Duodenal mucosa (tissue), 2 donors: ENCODE results near the gene CLCNKA.
A peak's percentile ranks its signal among the peaks of the same experiment; 100 is the strongest.

Source experiments
- H3K27ac ChIP-seq: one replicate; pipeline ENCODE4 v1.7.0; 2013; ENCODE audit warnings: low read depth, low read length
- H3K27me3 ChIP-seq, 2 donors: one replicate each; pipeline ENCODE4 v1.7.0; 2013; ENCODE audit warnings: low read length in 2 of 2, control low read depth in 1 of 2; ENCODE audit not compliant: insufficient read depth in 2 of 2, control insufficient read depth in 1 of 2
- H3K36me3 ChIP-seq, 2 donors: one replicate each; pipeline ENCODE4 v1.7.0; 2013; ENCODE audit warnings: low read length in 2 of 2, control low read depth in 1 of 2; ENCODE audit not compliant: insufficient read depth in 2 of 2, control insufficient read depth in 1 of 2
- H3K4me1 ChIP-seq, 2 donors: one replicate each; pipeline ENCODE4 v1.7.0; 2013; ENCODE audit warnings: low read length in 2 of 2, control low read depth in 1 of 2; ENCODE audit not compliant: insufficient read depth in 2 of 2, control insufficient read depth in 1 of 2
- H3K4me3 ChIP-seq, 2 donors: one replicate each; pipeline ENCODE4 v1.7.0; 2013; ENCODE audit warnings: low read length in 2 of 2, low read depth in 1 of 2
- H3K9ac ChIP-seq, 2 donors: one replicate each; pipeline ENCODE4 v1.7.0; 2013; ENCODE audit warnings: low read length in 2 of 2, low read depth in 1 of 2
- H3K9me3 ChIP-seq, 2 donors: one replicate each; pipeline ENCODE4 v1.7.0; 2013; ENCODE audit warnings: low read length in 2 of 2, control low read depth in 1 of 2; ENCODE audit not compliant: control insufficient read depth in 1 of 2

The CLCNKA gene

DNA sequence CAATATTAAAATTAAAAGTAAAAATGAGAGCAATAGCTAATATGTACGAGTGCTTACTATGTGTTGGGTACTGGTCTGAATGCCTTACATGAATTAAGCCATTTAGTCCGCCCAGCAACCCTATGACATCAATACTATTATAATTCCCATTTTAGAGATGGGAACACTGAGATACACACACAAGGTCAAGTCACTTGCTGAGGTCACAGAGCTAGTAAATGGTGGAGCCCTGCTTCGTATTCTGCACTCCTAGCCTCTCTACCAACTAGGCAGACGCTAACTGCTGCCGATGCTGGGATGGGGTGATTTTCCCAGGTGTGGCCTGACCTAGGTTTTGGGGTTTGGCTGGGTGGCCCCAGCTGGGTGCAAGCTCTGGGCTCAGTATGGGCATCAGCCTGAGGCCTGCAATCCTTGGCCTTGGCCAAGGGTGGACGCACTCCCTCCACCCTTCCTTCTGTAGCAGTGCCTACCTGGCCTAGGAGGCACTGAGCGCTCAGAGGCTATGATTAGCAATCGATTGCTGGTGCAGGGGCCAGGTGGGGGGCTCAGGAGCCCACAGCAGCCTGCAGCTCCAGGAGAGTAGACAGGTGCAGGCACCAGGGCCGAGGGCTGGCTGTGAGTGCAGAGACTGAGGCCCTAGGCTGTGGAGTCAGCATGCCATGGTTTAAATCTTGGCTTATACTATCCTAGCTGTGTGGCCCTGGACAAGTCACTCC, 49.0 kb downstream of the CLCNKA start:
- H3K27ac ChIP-seq = no peak overlapping the region
- H3K9me3 ChIP-seq = no peaks in the 10 kb centered on the region
- no peaks in the 10 kb centered on the region for H3K36me3 ChIP-seq
- no peak overlapping the region for H3K4me3 ChIP-seq
- H3K4me1 ChIP-seq = peaks cover 11 to 26% of the 10 kb centered on the region in 2 donors
- no peak overlapping the region for H3K9ac ChIP-seq
- peaks cover 0 to 6% of the 10 kb centered on the region in 2 donors for H3K27me3 ChIP-seq

DNA sequence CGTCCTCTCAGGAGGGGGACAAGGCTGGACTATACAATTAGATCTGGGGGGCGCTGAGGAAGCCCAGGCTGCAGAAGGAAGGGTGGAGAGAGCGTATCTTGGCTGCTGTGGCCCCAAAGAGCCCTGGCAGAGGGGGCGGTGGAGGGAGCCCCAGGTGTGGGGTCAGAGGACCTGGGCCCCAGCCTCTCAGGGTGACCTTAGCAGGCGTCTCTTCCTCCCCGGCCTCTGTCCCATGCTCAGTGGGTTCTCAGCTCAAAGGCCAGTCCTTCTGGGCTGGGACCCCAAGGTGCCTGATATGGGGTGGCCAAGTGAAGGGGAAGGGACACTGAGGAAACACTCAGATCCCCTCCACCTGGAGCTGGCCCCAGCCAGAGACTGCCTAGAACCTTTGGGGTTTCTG, 49.8 kb downstream of the CLCNKA start:
- peaks cover 0 to 6% of the 10 kb centered on the region in 2 donors for H3K27me3 ChIP-seq
- H3K36me3 ChIP-seq = no peaks in the 10 kb centered on the region
- no peak overlapping the region for H3K9ac ChIP-seq
- no peak overlapping the region for H3K27ac ChIP-seq
- no peak overlapping the region for H3K4me3 ChIP-seq
- peaks cover 11 to 26% of the 10 kb centered on the region in 2 donors for H3K4me1 ChIP-seq
- H3K9me3 ChIP-seq = no peaks in the 10 kb centered on the region

DNA sequence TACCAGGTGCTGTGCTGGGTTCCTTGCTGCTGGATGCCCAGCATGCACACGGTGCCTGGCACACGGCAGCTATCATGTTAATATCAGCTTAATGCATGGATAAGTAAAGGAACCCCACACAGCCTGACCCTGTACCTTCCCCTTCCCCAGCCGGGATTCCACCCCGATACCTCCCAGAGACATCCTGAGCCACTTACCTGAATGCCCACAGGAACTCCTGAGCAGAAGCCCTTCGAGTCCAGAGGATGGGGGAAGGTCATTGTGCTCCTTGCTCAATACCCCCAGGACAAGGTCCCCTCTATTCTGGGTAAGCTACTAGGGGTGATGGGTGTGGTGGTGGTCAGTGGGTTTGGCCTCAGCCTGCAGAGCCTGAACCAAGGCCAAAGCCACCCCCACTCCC, 50.3 kb downstream of the CLCNKA start:
- no peak overlapping the region for H3K27ac ChIP-seq

DNA sequence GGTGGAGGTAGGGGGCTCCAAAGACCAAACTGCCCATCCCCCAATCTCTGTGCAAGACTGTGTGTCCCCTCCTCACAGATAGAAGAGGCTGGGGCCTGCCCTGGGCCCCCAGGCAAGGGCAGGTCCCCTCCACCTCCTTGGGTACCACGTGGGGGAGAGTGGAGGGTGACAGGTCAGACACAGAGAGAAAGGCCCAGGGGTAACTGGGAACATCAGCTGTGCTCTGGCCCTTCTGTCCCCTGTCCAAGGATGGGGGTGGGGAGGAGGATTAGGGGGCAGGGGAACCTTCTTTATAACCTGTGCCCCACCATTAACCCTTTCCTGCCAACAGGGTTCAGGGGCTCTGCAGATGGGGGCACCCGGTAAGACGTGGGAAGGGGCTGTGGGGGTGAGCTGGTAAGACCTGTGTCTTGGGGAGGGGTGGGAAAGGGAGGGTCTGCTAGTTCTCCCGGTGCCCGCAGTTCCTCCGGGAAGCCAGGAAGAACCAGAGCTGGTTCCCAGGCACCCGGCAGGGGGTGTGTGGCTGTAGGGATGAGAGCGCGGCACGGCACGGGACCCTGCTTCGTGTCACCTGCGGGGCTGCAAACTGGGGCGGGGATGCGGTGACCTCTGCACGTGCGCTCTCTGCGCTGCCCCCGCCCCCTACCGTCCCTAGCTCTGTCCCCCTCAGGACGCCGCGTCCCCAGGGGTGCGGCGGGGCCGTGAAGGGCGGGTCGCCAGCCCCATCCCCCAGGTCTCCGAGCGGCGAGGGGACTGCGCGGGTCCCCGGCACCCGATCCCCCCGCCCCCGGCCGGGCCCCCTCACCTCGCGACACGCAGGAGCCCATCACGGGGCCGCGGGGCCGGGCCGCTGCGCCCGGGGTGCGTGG, 51.0 kb downstream of the CLCNKA start:
- H3K4me1 ChIP-seq = peaks cover 0 to 16% of the 10 kb centered on the region in 2 donors
- no peak overlapping the region for H3K9ac ChIP-seq
- H3K36me3 ChIP-seq = no peaks in the 10 kb centered on the region
- no peak overlapping the region for H3K27ac ChIP-seq
- no peaks in the 10 kb centered on the region for H3K9me3 ChIP-seq
- peak overlapping the region in 1 of 2 donors; percentile 43 for H3K4me3 ChIP-seq
- peaks cover 0 to 6% of the 10 kb centered on the region in 2 donors for H3K27me3 ChIP-seq

More for the DNA sequence above, 50.3 kb downstream of the CLCNKA start:
- H3K9me3 ChIP-seq = no peaks in the 10 kb centered on the region
- peaks cover 6 to 21% of the 10 kb centered on the region in 2 donors for H3K4me1 ChIP-seq
- no peaks in the 10 kb centered on the region for H3K36me3 ChIP-seq
- H3K9ac ChIP-seq = no peak overlapping the region
- no peak overlapping the region for H3K4me3 ChIP-seq
- H3K27me3 ChIP-seq = peaks cover 0 to 6% of the 10 kb centered on the region in 2 donors

DNA sequence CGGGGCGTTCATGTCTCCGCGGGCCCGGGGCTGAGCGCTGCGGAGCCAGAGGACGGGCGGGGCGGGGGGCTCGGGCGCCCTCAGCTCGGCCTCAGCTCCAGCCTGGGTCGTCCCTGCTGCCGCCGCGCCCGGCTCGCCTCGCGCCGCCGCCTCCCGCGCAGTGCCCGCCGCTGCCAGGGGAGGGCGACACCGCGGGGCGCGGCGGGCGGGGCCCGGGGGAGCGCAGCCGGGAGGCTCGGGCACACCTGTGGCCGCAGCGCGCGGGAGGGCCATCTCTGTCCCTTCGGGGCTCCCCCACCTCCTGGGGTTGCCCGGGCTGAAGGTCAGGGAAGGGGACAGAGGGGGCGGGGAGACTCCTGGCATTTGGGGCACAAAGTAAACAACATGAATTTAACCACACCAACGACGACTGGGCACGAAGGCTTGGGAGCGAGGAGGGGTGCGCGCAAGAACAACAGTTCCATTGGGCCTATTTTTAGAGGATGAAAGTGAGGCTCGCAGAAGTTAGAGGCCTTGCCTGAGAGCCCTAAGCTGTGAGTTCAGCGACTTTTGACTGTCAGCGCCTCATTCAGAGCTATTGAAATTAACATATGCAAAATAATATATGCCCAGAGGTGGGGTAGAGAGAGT, 51.8 kb downstream of the CLCNKA start, which contains the start of gene FAM131C:
Gene FAM131C, minus strand, starts transcription at position 162 of the 630 bp plus-strand sequence. CDS start 209 bp downstream, outside the sequence.
- Histone ChIP-seq H3K27ac (no peak within 1 kb of the TSS), H3K9me3 (no peaks in the 10 kb centered on the region), H3K27me3 (peaks cover 0 to 6% of the 10 kb centered on the region in 2 donors), H3K9ac (peak within 1 kb of the TSS in 1 of 2 donors; percentile 47), H3K36me3 (no peaks in the 10 kb centered on the region), H3K4me3 (peak within 1 kb of the TSS; percentile 53 to 57), H3K4me1 (peaks cover 0 to 12% of the 10 kb centered on the region in 2 donors)

DNA sequence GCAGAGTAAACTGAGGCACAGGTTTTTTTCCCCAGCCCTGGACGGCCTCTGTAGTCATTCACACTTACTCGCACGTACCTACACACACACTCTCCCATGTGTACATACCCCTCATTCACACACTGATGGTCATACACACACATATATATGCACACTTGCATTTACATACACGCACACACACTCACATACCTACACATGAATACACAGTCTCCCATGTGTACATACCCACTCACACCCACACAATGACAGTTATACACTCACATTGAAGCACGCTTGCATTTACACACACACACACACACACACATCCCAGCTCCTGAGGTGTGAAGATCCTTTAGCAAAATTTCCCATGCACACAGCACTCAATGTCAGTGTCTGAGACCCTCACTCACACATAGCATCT, 52.4 kb downstream of the CLCNKA start:
- Histone ChIP-seq H3K9ac (peak overlapping the region in 1 of 2 donors; percentile 47), H3K36me3 (no peaks in the 10 kb centered on the region), H3K27ac (no peak overlapping the region), H3K4me3 (no peak overlapping the region), H3K4me1 (peaks cover 4 to 16% of the 10 kb centered on the region in 2 donors), H3K27me3 (peaks cover 0 to 6% of the 10 kb centered on the region in 2 donors), H3K9me3 (no peaks in the 10 kb centered on the region)

DNA sequence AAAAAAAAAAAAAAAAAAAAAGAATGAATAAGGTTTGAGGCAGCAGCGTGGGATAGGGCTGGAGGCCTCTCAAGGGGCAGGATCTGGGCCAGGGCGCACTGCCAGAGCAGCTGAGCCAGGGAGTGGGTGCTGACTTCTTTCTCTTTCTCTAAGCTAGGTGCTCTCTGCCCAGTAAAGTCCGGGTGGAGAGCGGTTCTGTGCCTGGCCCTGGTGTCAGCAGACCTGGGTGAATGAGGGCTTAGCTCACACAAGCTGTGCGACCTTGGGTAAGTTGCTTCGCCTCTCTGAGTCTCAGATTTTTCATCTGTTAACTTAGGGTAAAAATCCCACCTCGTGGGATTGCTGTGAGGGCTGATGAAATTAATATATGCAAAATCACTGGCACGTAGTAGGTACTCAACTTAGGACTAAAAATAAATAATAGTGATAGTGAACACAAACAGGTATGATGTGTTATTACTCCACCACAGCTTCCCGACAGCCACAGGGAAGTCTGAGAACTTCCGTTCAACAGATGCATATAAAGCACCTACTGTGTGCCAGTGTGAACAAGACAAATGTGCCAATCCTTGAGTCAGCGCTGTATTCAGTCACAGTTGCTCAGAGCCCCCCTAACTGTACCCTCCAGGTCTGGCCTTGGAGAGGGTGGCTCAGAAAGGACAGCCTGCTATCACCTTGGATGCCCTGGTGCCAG, 53.6 kb downstream of the CLCNKA start:
- Histone ChIP-seq H3K4me1 (peaks cover 4 to 16% of the 10 kb centered on the region in 2 donors), H3K27me3 (peaks cover 0 to 6% of the 10 kb centered on the region in 2 donors), H3K4me3 (no peak overlapping the region), H3K36me3 (no peaks in the 10 kb centered on the region), H3K27ac (no peak overlapping the region), H3K9me3 (no peaks in the 10 kb centered on the region), H3K9ac (no peak overlapping the region)

DNA sequence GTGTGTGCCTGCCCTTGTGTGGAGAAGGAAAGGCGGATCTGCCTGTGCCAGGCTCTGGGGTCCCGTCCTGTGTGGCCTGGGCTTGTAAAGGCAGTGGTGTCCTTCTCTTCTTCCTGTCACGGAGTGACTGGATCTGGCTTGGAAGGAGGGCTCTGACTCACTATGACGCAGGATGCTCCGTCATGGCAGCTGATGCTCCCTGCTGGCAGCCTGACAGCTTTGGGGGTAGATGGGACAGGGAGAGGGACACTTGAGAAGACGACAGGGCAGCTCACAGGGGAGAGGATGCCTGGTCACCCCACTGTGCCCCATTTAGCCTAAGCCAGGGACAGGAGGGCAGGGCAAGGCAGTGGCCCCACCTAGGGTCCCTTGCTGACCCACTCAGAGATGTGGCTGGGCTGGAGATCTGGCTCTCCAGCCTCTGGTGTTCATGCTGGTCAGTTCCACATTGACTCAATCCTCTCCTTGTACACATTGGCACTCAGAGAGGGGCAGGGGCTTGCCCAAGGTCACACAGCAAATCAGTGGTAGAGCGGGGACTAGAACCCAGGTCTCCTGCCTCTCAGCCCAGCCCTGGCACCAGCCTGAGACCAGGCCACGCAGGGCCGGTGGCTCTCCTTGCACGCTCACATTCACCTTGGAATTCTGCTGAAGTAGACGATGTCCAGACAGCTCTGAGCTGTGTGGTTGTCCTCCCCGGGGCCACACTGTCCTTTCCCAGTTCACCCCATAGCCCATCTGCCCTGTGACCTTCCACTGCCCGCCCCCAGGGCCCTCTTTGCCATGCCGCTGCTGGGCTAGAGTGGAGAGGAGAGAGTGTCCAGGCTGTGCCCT, 54.4 kb downstream of the CLCNKA start:
- H3K4me3 ChIP-seq = no peak overlapping the region
- peaks cover 4 to 10% of the 10 kb centered on the region in 2 donors for H3K4me1 ChIP-seq
- no peak overlapping the region for H3K27ac ChIP-seq
- H3K27me3 ChIP-seq = peaks cover 0 to 6% of the 10 kb centered on the region in 2 donors
- no peaks in the 10 kb centered on the region for H3K9me3 ChIP-seq
- no peaks in the 10 kb centered on the region for H3K36me3 ChIP-seq
- no peak overlapping the region for H3K9ac ChIP-seq

DNA sequence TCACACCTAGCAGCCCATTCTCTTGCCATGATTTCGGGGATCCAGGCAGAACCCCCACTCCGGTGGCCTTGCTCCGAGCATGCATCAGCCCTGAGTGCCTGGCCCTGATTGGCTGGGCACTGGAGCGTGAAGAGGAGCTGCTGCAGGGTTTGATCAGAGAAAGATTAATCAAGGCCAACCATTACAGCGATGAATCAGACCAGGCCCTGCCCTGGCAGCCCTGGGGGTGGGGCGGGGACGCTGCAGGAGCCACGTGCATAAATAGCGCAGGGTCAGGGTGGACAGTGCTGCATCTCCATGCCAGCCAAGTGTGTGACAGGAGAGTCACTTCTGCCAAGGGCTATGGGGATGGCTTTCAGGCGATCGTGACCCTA, 55.0 kb downstream of the CLCNKA start:
- Histone ChIP-seq H3K9ac (no peak overlapping the region), H3K4me3 (no peak overlapping the region), H3K27ac (no peak overlapping the region), H3K4me1 (peaks cover 4 to 10% of the 10 kb centered on the region in 2 donors), H3K27me3 (peaks cover 0 to 6% of the 10 kb centered on the region in 2 donors), H3K9me3 (no peaks in the 10 kb centered on the region), H3K36me3 (no peaks in the 10 kb centered on the region)
